Measurements from ENCODE around the gene MTERF1.

MTERF1 gene

DNA sequence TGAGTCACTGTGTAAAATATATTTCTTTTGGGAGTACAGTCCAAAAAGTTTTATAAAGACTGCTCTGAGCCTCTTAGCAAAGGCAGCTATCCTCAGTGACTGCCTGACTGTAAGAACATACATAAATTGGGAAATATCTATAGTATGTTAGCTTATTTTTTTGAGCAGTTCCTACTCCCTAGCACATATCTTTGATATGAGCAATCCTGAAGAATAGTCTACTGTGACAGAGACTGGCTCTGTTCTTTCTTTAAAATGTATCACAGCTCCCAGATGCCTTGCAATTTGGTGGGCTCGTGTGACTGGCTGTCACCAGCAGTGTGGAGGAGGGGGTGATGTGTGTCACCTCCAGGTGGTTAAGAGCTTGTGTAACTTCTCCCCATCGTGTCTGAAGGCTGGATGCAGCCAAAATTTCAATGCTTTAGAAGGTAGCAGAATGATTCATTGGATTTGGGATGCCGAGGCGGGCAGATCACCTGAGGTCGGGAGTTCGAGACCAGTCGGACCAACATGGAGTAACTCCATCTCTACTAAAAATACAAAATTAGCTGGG lies 47.9 kb downstream of the MTERF1 start:
- DNase-seq, result no peak

DNA sequence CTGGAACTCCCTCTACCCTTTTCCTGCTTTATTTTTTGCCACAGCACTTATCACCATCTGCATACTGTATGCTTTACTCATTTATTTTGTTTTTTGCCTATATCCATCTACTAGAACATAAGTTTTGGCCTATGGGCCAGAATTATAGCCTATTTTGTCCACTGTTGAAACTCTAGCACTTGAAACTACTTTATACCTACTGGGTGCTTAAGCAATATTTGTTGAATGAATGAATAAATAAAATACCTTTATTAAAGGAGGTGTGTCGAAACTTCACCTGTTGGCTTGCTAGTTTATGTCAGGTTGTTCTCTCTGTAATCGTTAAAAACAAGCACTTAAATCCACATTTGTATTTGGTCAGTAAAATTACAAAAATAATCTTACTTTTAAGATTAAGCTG lies 53.3 kb downstream of the MTERF1 start:
- DNase-seq, result no peak

DNA sequence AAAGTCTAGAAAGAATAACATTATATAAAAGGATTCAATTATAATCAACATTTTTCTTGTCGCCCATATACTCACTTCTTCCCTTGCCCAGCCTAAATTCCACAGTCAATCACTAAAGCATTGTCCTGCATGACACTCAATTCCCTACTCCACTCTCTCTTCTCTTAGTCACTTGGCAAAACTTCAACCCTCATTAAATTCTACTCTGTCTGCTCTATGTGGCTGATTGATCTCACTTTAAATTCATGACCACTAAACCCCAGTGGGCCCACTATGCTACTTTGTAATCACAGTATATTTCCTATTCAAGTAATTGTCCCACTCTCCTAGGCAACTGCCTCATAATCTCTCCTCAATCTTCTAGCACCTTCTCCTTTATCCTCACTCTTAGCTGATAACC lies 54.1 kb downstream of the MTERF1 start:
- DNase-seq, result peak; percentile 50

- DNase-seq, result no peak
Observed at GRCh38 chr7:91824201-91824600, 56.3 kb downstream of the MTERF1 start.

Data from NCI-H1092 treated with DMSO at 0.1 percent for 48 hours (cell line).